D721Med (cell line): Measurements from ENCODE around the gene PTTG1IP.

Experiments used
- DNase-seq: peaks from one replicate; pipeline ENCODE4 v3.0.0; 2011; ENCODE audit warnings: low spot score; ENCODE audit not compliant: insufficient read length
- FAIRE-seq: peaks from 2 replicates; lab custom pipeline; 2011; peaks lifted over from hg19 to GRCh38; lab: Jason Lieb, UNC
- TF ChIP-seq, protein P1 (sequence below): IDR thresholded peaks from 2 replicates; pipeline ENCODE4 v1.5.1; 2012; ENCODE audit warnings: mild to moderate bottlenecking, control low read depth; ENCODE audit not compliant: insufficient read depth; ENCODE audit errors: missing control alignments

Gene PTTG1IP

DNA sequence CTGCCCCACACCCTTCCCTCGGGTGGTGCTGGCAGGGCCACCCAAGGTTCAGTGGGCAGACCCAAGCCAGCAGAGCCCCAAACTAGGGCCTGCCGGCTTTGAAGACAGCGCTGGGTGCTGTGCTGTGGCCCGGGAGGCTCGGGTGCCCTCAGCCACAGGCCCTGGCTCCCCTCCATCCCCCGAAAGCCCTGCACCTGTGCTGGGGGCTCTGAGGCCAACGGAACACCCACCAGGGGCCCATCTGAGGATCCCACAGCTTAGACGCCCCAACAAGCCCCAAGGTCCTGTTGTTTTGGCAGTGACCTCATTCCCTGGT lies 38.6 kb upstream of the PTTG1IP start:
- DNase-seq, result no peak
- TF ChIP-seq, protein P1, sequence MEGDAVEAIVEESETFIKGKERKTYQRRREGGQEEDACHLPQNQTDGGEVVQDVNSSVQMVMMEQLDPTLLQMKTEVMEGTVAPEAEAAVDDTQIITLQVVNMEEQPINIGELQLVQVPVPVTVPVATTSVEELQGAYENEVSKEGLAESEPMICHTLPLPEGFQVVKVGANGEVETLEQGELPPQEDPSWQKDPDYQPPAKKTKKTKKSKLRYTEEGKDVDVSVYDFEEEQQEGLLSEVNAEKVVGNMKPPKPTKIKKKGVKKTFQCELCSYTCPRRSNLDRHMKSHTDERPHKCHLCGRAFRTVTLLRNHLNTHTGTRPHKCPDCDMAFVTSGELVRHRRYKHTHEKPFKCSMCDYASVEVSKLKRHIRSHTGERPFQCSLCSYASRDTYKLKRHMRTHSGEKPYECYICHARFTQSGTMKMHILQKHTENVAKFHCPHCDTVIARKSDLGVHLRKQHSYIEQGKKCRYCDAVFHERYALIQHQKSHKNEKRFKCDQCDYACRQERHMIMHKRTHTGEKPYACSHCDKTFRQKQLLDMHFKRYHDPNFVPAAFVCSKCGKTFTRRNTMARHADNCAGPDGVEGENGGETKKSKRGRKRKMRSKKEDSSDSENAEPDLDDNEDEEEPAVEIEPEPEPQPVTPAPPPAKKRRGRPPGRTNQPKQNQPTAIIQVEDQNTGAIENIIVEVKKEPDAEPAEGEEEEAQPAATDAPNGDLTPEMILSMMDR, result no peak
- FAIRE-seq, result no peak

DNA sequence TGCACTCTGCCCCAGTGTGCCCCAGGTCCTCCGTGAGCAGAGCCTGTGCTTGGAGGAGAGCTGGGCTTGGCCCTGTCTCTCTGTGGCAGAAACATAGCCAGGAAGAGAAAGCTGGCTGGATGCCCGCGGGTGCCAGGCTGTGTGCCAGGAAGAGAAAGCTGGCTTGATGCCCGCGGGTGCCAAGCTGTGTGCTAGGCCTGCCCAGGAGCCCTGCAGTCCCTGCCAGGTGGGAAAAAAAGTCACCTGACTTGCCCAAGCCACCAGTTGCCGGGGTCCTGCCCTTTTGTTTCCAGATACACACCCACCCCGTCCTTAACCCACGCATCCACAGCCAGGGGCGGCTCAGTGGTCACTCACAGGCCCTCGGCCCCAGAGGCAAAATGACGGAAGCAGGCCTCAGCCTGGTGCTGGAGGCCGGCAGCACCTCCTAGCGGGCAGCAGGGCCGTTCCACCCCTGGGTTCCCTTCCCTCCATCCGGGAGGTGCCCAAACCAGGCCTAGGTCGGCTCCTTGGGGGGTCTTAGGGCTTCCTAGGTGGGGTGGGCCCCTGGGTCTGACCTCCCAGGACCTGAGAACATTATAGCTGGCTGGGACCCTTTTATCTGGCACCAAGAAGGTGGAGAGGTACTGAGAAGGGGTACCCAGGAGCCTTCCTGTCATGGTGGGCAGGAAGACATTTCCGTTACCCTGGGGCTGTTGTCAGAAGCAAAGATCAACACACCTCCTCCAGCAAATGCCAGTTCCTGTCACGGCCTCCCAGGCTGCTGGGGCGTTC lies 38.1 kb upstream of the PTTG1IP start:
- DNase-seq (no peak), FAIRE-seq (no peak)
- TF ChIP-seq, protein P1, result peak; percentile 22

DNA sequence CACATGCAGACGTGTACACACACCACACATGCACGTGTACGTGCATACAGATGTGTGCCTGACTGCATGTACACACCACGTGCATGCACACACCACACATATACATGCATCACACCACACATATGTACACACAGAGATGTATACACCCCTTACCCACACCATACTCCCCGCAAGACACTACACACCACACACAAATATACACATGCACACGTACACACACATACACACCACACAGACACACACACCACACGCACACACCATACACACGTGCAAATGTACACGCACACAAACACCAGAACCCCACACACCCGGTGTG lies 37.5 kb upstream of the PTTG1IP start:
- FAIRE-seq, result no peak
- DNase-seq, result no peak
- TF ChIP-seq, protein P1, result no peak

DNA sequence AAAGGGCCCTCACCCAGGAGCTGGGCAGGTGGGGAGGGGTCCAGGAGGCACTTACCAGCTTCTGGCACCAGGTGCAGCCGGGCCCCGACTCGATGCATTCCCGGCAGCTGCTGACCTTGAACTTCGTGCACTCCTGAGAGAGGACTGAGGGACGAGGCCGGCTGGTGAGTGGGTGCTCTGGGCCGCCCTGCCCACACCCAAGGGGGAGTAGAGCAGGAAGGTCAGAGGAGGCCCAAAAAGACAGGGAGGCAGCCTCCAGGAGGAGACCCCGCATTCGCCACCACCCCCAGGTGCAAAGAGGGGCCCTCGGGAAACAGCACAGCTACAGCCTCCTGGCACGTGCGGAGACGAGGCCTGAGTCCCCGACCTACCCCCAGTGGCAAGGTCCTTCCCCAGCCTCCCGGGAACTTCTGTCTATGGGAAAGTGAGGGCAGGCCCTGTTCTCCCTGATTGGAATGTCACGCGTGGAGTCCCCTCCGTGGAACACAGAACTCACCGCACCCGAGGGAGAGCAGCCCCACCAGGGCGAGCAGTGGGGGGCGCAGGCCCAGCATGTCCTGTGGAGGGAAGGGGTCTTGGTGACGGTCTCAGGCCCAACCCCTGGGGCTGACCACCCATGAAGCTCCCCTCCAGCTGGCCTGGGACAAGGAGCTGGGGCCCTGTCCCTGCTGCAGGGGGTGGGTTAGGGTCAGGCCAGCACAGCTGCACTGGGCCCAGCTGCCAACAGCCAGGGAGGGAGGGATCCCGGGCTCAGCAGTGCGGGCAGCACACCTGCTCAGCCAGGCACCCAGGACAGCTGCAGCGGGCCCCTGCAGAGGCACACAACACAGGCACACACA lies 37.0 kb upstream of the PTTG1IP start:
- FAIRE-seq, result no peak
- no peak for DNase-seq

DNA sequence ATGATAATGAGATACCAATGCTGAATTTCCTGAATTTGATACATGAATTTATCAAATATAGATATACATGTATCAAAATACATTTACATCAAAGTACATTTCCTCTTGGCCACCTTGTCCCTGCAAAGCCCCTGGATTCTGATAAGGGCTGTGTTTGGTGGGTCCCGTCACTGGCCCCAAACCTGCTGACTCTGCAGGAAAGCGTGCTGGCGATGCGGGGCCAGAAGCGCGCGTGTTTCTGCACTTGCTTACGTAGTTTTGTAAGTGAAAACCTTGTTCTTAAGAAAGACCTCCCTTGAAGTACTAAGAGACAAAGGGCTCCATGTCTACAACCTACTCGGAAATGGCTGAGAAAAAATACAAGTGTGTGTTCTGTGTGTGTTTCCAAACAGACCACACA lies 36.2 kb upstream of the PTTG1IP start:
- TF ChIP-seq, protein P1, result no peak
- FAIRE-seq, result no peak
- DNase-seq, result no peak

More for the DNA sequence above, 37.0 kb upstream of the PTTG1IP start:
- TF ChIP-seq, protein P1, result no peak

DNA sequence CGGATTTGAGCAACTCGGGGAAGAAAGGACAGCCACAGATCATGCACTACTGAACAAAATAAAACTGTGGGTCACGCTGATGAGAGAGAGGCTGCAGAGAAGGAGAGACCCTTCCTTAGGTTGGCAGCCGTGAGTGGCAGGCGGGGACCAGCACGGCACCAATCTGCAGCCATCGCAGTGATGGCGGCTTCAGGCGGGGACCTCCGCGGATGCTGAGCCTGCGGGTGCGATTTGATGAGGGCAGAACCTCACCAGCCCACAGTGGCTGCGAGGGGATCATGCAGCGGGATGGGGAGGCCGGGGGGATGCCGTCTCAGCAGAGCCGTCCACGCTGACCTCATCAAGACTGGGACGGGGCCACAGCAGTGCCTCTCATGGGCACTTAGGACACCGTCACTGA lies 35.4 kb upstream of the PTTG1IP start:
- no peak for FAIRE-seq
- TF ChIP-seq, protein P1, result no peak
- DNase-seq, result no peak
